PC-3 (cell line): Measurements from ENCODE around the gene INAFM2.

Source experiments
- EZH2 ChIP-seq: fragments of 300-600 bp; sonication (generic); IDR thresholded peaks from one replicate; pipeline ENCODE4 v1.6.1; 2017; ENCODE audit warnings: antibody characterized with exemption, mild to moderate bottlenecking, low read length; ENCODE audit not compliant: unreplicated experiment
- EZH2phosphoT487 ChIP-seq: fragments of 300-600 bp; sonication (generic); IDR thresholded peaks from 2 replicates; pipeline ENCODE4 v1.6.1; 2018; ENCODE audit warnings: mild to moderate bottlenecking, antibody characterized with exemption, low read length, borderline replicate concordance
- TF ChIP-seq, protein P1 (sequence below): fragments of 300-600 bp; sonication (generic); conservative IDR thresholded peaks from 2 replicates; pipeline ENCODE4 v1.5.1; 2017; ENCODE audit warnings: antibody characterized with exemption, low read depth, mild to moderate bottlenecking, low read length

GRCh38 chr15:40300367-40300766, 23.1 kb upstream of the INAFM2 start:
- TF ChIP-seq, protein P1, sequence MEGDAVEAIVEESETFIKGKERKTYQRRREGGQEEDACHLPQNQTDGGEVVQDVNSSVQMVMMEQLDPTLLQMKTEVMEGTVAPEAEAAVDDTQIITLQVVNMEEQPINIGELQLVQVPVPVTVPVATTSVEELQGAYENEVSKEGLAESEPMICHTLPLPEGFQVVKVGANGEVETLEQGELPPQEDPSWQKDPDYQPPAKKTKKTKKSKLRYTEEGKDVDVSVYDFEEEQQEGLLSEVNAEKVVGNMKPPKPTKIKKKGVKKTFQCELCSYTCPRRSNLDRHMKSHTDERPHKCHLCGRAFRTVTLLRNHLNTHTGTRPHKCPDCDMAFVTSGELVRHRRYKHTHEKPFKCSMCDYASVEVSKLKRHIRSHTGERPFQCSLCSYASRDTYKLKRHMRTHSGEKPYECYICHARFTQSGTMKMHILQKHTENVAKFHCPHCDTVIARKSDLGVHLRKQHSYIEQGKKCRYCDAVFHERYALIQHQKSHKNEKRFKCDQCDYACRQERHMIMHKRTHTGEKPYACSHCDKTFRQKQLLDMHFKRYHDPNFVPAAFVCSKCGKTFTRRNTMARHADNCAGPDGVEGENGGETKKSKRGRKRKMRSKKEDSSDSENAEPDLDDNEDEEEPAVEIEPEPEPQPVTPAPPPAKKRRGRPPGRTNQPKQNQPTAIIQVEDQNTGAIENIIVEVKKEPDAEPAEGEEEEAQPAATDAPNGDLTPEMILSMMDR, result no peak
- TF ChIP-seq EZH2 (no peak), EZH2phosphoT487 (no peak)
